ENCODE data around the gene SLFN5.
"Not testable (repeated sequence)": the region's sequence is repeated elsewhere in the genome, so short reads cannot be mapped to it uniquely, and the experiment has no call there.

SLFN5 gene

DNA sequence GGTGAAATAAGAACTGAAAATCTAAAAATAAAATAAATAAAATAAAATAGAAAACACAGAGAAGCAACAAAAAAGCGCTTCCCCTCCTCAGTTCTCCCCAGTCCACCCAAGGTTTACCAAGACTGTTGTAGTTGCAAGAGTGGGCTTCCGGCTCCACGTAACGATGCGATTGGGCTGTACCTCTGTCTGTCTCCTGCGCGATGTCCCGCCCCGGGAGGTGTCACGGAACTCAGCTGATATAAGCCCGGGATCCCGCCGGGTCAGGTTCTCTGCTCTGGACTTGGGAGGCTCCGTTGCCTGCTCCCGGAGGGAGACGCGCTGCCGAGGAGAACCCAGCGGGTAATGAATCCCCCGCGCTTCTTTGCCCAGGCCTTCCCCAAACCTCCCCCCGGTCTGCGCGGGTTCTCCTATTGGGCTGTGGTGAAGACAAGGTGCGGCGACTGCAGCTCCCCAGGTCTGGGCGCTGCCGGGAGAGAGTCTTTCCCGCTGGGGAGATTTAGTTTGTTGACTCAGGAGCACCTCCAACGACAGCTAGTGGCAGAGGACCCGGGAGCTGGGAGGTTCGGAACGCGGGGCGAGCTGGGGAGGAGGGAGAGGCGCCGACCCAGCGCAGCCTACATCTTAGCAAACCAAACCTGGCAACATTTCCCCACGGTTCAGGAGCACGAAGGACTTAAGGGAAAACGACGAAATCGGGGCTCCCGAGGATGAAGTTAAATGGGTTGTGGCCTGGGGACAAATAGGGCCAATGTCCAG is at the start of gene SLFN5:
SLFN5 (plus strand) TSS at position 268 of the 756 bp plus-strand sequence. CDS start 15,619 bp downstream, outside the sequence.
- DNase-seq (ENCODE audit: low spot score) = peak; percentile 97
- in situ Hi-C loops (cut with MboI; ENCODE audit: low sequenced_read_pairs, unreplicated experiment) = no loop called here
- TF ChIP-seq, protein P1, sequence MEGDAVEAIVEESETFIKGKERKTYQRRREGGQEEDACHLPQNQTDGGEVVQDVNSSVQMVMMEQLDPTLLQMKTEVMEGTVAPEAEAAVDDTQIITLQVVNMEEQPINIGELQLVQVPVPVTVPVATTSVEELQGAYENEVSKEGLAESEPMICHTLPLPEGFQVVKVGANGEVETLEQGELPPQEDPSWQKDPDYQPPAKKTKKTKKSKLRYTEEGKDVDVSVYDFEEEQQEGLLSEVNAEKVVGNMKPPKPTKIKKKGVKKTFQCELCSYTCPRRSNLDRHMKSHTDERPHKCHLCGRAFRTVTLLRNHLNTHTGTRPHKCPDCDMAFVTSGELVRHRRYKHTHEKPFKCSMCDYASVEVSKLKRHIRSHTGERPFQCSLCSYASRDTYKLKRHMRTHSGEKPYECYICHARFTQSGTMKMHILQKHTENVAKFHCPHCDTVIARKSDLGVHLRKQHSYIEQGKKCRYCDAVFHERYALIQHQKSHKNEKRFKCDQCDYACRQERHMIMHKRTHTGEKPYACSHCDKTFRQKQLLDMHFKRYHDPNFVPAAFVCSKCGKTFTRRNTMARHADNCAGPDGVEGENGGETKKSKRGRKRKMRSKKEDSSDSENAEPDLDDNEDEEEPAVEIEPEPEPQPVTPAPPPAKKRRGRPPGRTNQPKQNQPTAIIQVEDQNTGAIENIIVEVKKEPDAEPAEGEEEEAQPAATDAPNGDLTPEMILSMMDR (IDR thresholded peaks at IDR 0.05; ENCODE audit: borderline replicate concordance, control extremely low read depth, extremely low read depth, insufficient read depth, missing control alignments) = no peak

DNA sequence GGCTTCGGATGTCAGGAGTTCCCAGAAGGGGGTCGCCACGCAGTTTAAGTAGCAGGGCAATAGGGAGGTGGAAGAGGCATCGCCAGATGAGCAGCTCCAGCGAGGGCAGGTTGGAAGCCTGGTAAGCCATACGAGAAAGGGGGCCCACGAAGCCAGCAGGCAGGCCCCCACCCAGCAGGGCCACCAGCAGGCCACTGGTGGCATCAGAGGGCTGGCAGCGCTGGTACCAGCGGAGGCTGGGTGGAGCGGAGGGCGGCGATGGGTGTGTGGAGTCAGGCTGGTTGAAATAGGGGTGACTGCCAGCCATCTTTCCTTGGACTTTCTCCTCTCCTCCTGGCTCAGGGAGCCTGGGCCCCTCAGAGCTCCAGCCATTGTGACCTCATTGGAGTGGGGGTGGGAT is 48.9 kb upstream of the SLFN5 start, which contains the start of gene SLC35G3:
SLC35G3 (minus strand) TSS at position 393 of the 400 bp plus-strand sequence; CDS start at position 307, 86 bp downstream.
- in situ Hi-C loops (cut with MboI; ENCODE audit: low sequenced_read_pairs, unreplicated experiment); DNase-seq (ENCODE audit: low spot score): not testable (repeated sequence)

DNA sequence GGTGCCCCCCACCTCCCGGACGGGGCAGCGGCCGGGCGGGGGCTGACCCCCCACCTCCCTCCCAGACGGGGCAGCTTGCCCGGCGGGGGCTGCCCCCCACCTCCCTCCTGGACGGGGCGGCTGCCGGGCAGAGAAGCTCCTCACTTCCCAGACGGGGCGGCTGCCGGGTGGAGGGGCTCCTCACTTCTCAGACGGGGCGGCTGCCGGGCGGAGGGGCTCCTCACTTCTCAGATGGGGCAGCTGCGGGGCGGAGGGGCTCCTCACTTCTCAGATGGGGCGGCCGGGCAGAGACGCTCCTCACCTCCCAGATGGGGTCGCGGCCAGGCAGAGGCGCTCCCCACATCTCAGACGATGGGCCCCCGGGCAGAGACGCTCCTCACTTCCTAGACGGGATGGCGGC is 47.8 kb upstream of the SLFN5 start:
- in situ Hi-C loops (cut with MboI; ENCODE audit: low sequenced_read_pairs, unreplicated experiment); DNase-seq (ENCODE audit: low spot score): not testable (repeated sequence)

DNA sequence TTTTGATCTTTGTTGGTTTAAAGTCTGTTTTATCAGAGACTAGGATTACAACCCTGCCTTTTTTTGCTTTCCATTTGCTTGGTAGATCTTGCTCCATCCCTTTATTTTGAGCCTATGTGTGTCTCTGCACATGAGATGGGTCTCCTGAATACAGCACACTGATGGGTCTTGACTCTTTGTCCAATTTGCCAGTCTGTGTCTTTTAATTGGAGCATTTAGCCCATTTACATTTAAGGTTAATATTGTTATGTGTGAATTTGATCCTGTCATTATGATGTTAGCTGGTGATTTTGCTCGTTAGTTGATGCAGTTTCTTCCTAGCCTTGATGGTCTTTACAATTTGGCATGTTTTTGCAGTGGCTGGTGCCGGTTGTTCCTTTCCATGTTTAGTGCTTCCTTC is 40.3 kb upstream of the SLFN5 start:
- DNase-seq (ENCODE audit: low spot score); in situ Hi-C loops (cut with MboI; ENCODE audit: low sequenced_read_pairs, unreplicated experiment): not testable (repeated sequence)

DNA sequence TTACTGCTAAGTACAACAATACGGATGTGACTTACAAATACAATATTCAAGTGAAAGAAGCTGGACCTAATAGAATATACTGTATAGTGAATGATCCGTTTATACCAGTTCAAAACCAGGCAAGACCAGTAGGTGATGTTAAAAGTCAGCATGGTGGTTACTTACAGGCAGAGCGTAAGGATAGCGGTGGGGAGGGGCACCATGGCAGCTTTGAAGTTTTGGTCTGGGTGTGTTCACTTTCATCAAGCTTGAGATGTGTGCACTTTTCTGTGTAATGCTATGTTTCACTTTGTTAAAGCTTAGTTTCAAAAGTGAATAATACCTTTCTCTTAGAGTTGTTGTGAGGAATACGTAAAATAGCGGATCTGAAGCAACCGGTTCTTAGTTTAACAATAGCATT is 32.1 kb upstream of the SLFN5 start:
- in situ Hi-C loops (cut with MboI; ENCODE audit: low sequenced_read_pairs, unreplicated experiment) = no loop called here
- TF ChIP-seq, protein P1 (IDR thresholded peaks at IDR 0.05; ENCODE audit: borderline replicate concordance, control extremely low read depth, extremely low read depth, insufficient read depth, missing control alignments) = no peak
- DNase-seq (ENCODE audit: low spot score) = no peak

DNA sequence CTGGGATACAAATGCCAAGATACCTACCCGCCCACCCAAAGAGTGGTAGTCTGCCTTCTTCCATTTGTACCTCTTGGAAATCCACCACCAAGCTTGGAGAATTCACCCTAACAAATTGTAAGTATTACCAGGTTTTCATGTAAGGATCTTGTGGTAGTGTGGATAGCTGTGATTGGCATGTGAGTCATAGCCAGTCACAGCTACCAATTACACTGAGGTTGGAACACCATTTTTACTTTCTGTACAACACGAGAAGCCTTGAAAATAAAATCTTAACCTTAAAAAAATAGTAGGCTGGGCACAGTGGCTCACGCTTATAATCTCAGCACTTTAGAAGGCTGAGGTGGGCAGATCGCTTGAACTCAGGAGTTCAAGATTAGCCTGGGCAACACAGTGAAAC is 30.2 kb upstream of the SLFN5 start:
- in situ Hi-C loops (cut with MboI; ENCODE audit: low sequenced_read_pairs, unreplicated experiment) = no loop called here
- TF ChIP-seq, protein P1 (IDR thresholded peaks at IDR 0.05; ENCODE audit: borderline replicate concordance, control extremely low read depth, extremely low read depth, insufficient read depth, missing control alignments) = no peak
- DNase-seq (ENCODE audit: low spot score) = no peak

DNA sequence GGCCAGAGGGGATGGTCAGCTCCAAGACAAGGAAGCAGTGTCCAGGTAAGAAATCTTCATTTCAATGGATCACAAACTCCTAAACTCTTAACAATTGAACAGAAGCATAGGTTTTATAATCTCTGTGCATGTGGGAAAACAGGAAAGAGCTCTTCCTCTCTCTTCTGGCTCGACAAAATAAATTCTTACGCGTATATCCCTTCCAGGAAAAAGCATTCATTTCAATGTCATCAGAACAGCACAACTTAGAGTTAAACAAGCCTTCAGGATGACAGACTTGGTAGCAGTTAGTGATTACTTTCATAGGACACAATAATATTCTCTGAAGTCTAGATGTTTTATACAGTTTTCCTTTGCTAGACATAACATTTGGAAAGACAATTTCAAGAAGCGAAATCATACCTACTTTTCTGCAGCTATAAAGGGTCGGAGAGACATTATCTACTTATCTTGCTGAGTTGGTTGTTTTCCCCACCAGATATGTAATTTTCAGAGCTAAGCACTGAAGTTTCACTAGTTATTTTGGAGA is 29.4 kb upstream of the SLFN5 start:
- in situ Hi-C loops (cut with MboI; ENCODE audit: low sequenced_read_pairs, unreplicated experiment) = no loop called here
- TF ChIP-seq, protein P1 (IDR thresholded peaks at IDR 0.05; ENCODE audit: borderline replicate concordance, control extremely low read depth, extremely low read depth, insufficient read depth, missing control alignments) = no peak

DNA sequence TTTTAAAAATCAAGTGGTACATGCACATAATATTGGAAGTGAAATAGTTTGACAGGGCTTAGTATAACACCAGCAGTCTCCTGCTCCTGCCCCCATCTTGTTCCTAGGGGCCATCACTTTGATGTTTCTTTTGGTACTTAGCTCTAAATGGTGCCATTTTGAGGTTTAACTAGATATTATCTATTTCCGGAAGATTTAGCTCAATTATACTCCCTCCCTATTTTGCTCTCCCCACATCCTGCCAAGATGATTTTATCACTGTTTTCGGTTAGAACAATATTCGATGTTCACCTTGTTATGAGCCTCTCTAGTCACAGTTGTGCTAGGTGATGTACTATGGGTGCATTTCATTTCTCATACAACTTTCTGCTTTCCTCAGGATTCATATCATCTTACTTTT is 28.7 kb upstream of the SLFN5 start:
- TF ChIP-seq, protein P1 (IDR thresholded peaks at IDR 0.05; ENCODE audit: borderline replicate concordance, control extremely low read depth, extremely low read depth, insufficient read depth, missing control alignments) = no peak
- no peak for DNase-seq (ENCODE audit: low spot score)
- in situ Hi-C loops (cut with MboI; ENCODE audit: low sequenced_read_pairs, unreplicated experiment) = no loop called here

More for the DNA sequence above, 29.4 kb upstream of the SLFN5 start:
- DNase-seq (ENCODE audit: low spot score) = no peak

Measured in GM13976 (cell line).